ENCODE measurements around the gene WDR88. TPM values are rescaled to one million over a fixed set of nuclear protein-coding genes. Genes with fewer than 3 reads are reported as not detected.
"Not testable (repeated sequence)": the region's sequence is repeated elsewhere in the genome, so short reads cannot be mapped to it uniquely, and the experiment has no call there.

Gene WDR88
- total and polyA plus RNA-seq, 10 of the 15 experiments (the other 5 are each of a cell fraction or from before 2014, with no cell fraction given): 0.19 to 0.34 TPM; not detected in 8

DNA sequence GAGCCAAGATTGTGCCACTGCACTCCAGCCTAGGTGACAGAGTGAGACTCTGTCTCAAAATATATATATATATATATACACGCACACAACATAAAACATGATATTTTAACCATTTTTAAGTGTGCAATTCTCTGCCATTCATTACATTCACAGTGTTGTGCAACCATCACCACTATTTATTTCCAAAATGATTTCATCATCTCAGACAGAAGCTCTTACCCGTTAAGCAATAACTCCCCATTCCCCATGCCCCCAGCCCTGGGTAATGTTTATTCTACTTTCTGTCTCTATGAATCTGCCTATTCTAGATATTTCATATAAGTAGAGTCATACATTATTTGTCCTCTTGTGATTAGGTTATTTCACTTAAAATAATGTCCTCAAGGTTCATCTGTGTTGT lies 20.3 kb downstream of the WDR88 start:
- Histone ChIP-seq H4K20me1 (ENCODE audit: control insufficient read depth, insufficient read depth) (no peaks in the 10 kb centered on the region), H2AFZ (ENCODE audit: control insufficient read depth, low read depth, low read length) (no peak overlapping the region), H3K27me3 (replicated peaks in 1 of 2; ENCODE audit: control insufficient read depth in 2 of 2, insufficient read depth in 2 of 2, low read length in 1 of 2) (no peaks in the 10 kb centered on the region), H3K4me3 (no peak overlapping the region), H3K4me2 (ENCODE audit: control insufficient read depth, insufficient read depth) (no peak overlapping the region), H3K36me3 (ENCODE audit: control insufficient read depth in 2 of 2, insufficient read depth in 2 of 2, low read length in 1 of 2) (no peaks in the 10 kb centered on the region), H3K9ac (ENCODE audit: control insufficient read depth, insufficient read depth, low read length) (no peak overlapping the region), H3K4me1 (ENCODE audit: control insufficient read depth, insufficient read depth, low read length) (no peaks in the 10 kb centered on the region), H3K9me3 (replicated peaks; ENCODE audit: control insufficient read depth, insufficient read depth, low read length) (no peaks in the 10 kb centered on the region), H3K79me2 (ENCODE audit: control insufficient read depth, insufficient read depth, low read length) (no peaks in the 10 kb centered on the region), H3K27ac (ENCODE audit: control insufficient read depth, insufficient read depth) (no peak overlapping the region)
- no peak for TF ChIP-seq ZNF622 (IDR thresholded peaks at IDR 0.05)
- no peak for TF ChIP-seq EP300 (IDR thresholded peaks at IDR 0.05; ENCODE audit: borderline replicate concordance in 1 of 2, control insufficient read depth in 1 of 2, low read depth in 2 of 2, low read length in 2 of 2)
- TF ChIP-seq, protein P1, sequence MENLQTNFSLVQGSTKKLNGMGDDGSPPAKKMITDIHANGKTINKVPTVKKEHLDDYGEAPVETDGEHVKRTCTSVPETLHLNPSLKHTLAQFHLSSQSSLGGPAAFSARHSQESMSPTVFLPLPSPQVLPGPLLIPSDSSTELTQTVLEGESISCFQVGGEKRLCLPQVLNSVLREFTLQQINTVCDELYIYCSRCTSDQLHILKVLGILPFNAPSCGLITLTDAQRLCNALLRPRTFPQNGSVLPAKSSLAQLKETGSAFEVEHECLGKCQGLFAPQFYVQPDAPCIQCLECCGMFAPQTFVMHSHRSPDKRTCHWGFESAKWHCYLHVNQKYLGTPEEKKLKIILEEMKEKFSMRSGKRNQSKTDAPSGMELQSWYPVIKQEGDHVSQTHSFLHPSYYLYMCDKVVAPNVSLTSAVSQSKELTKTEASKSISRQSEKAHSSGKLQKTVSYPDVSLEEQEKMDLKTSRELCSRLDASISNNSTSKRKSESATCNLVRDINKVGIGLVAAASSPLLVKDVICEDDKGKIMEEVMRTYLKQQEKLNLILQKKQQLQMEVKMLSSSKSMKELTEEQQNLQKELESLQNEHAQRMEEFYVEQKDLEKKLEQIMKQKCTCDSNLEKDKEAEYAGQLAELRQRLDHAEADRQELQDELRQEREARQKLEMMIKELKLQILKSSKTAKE (IDR thresholded peaks at IDR 0.05; ENCODE audit: low read depth, poor library complexity, severe bottlenecking): no peak
- no peak for TF ChIP-seq HSF1 (IDR thresholded peaks at IDR 0.05; ENCODE audit: low read depth, low read length)
- TF ChIP-seq RB1 (IDR thresholded peaks at IDR 0.05; ENCODE audit: borderline replicate concordance): no peak
- intact Hi-C loops (cut with micrococcal nuclease; ENCODE audit: unreplicated experiment) (no loop called here), in situ Hi-C loops (cut with MboI) (no loop called here)
- ChIA-PET RAD21 (ENCODE audit: unreplicated experiment) (no interaction called here), POLR2A (no interaction called here), CTCF (interaction anchor here (0.6 to 2.6 kb wide), 4 partner anchors 24 to 346 kb away, joined by 3 to 11 read pairs (median 3); no protein-coding TSS in a partner anchor), SMC1A (ENCODE audit: uncharacterized antibody, unreplicated experiment) (interaction anchor here (1.7 kb wide), 1 partner anchor 32 kb away, joined by 5 read pairs; no protein-coding TSS in a partner anchor)
- FAIRE-seq (no peak), ATAC-seq (no peak), DNase-seq (ENCODE audit: low read depth, low spot score) (no peak)
- WGBS (ENCODE audit: insufficient coverage, insufficient replicate concordance, low lambda C conversion rate, missing lambda C conversion rate): 94% methylated on average over 2 of the region's 2 CpGs
- no TSS peak for BruUV-seq (replicated peaks)

- H4K20me1 ChIP-seq (ENCODE audit: control insufficient read depth, insufficient read depth); intact Hi-C loops (cut with micrococcal nuclease; ENCODE audit: unreplicated experiment); BruUV-seq (replicated peaks); SMC1A ChIA-PET (ENCODE audit: uncharacterized antibody, unreplicated experiment); in situ Hi-C loops (cut with MboI); H3K36me3 ChIP-seq (ENCODE audit: control insufficient read depth in 2 of 2, insufficient read depth in 2 of 2, low read length in 1 of 2); H3K27me3 ChIP-seq (replicated peaks in 1 of 2; ENCODE audit: control insufficient read depth in 2 of 2, insufficient read depth in 2 of 2, low read length in 1 of 2); RAD21 ChIA-PET (ENCODE audit: unreplicated experiment); H3K9ac ChIP-seq (ENCODE audit: control insufficient read depth, insufficient read depth, low read length); H2AFZ ChIP-seq (ENCODE audit: control insufficient read depth, low read depth, low read length); ATAC-seq; H3K27ac ChIP-seq (ENCODE audit: control insufficient read depth, insufficient read depth); DNase-seq (ENCODE audit: low read depth, low spot score); H3K4me3 ChIP-seq; POLR2A ChIA-PET; H3K4me2 ChIP-seq (ENCODE audit: control insufficient read depth, insufficient read depth); FAIRE-seq; H3K79me2 ChIP-seq (ENCODE audit: control insufficient read depth, insufficient read depth, low read length); H3K9me3 ChIP-seq (replicated peaks; ENCODE audit: control insufficient read depth, insufficient read depth, low read length); H3K4me1 ChIP-seq (ENCODE audit: control insufficient read depth, insufficient read depth, low read length): not testable (repeated sequence)
- CTCF ChIA-PET: interaction anchor here (0.6 to 2.6 kb wide), 3 partner anchors 24 to 347 kb away, joined by 3 to 11 read pairs (median 3); no protein-coding TSS in a partner anchor
- 50% methylated on average over 4 of the region's 4 CpGs for WGBS (ENCODE audit: insufficient coverage, insufficient replicate concordance, low lambda C conversion rate, missing lambda C conversion rate)
Measured at GRCh38 chr19:33152625-33153024, 20.7 kb downstream of the WDR88 start.

GRCh38 chr19:33154313-33154712 lies 22.4 kb downstream of the WDR88 start:
- DNase-seq (ENCODE audit: low read depth, low spot score); H3K4me3 ChIP-seq; H3K79me2 ChIP-seq (ENCODE audit: control insufficient read depth, insufficient read depth, low read length); H3K27me3 ChIP-seq (replicated peaks in 1 of 2; ENCODE audit: control insufficient read depth in 2 of 2, insufficient read depth in 2 of 2, low read length in 1 of 2); POLR2A ChIA-PET; ATAC-seq; in situ Hi-C loops (cut with MboI); H4K20me1 ChIP-seq (ENCODE audit: control insufficient read depth, insufficient read depth); BruUV-seq (replicated peaks); RAD21 ChIA-PET (ENCODE audit: unreplicated experiment); H2AFZ ChIP-seq (ENCODE audit: control insufficient read depth, low read depth, low read length); intact Hi-C loops (cut with micrococcal nuclease; ENCODE audit: unreplicated experiment); FAIRE-seq; H3K9ac ChIP-seq (ENCODE audit: control insufficient read depth, insufficient read depth, low read length); H3K36me3 ChIP-seq (ENCODE audit: control insufficient read depth in 2 of 2, insufficient read depth in 2 of 2, low read length in 1 of 2); H3K4me1 ChIP-seq (ENCODE audit: control insufficient read depth, insufficient read depth, low read length); H3K4me2 ChIP-seq (ENCODE audit: control insufficient read depth, insufficient read depth); H3K9me3 ChIP-seq (replicated peaks; ENCODE audit: control insufficient read depth, insufficient read depth, low read length); H3K27ac ChIP-seq (ENCODE audit: control insufficient read depth, insufficient read depth): not testable (repeated sequence)
- ChIA-PET CTCF (interaction anchor here (1.0 kb wide), 1 partner anchor 10 kb away, joined by 3 read pairs; no protein-coding TSS in a partner anchor), SMC1A (ENCODE audit: uncharacterized antibody, unreplicated experiment) (interaction anchor here (1.0 kb wide), 1 partner anchor 30 kb away, joined by 3 read pairs; no protein-coding TSS in a partner anchor)
- 53% methylated on average over 6 of the region's 6 CpGs for WGBS (ENCODE audit: insufficient coverage, insufficient replicate concordance, low lambda C conversion rate, missing lambda C conversion rate)

Data from GM12878 (cell line).